ENCODE measurements around the gene OR10A3.
"Not testable (repeated sequence)": the region's sequence is repeated elsewhere in the genome, so short reads cannot be mapped to it uniquely, and the experiment has no call there.

Gene OR10A3, protein sequence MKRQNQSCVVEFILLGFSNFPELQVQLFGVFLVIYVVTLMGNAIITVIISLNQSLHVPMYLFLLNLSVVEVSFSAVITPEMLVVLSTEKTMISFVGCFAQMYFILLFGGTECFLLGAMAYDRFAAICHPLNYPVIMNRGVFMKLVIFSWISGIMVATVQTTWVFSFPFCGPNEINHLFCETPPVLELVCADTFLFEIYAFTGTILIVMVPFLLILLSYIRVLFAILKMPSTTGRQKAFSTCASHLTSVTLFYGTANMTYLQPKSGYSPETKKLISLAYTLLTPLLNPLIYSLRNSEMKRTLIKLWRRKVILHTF

DNA sequence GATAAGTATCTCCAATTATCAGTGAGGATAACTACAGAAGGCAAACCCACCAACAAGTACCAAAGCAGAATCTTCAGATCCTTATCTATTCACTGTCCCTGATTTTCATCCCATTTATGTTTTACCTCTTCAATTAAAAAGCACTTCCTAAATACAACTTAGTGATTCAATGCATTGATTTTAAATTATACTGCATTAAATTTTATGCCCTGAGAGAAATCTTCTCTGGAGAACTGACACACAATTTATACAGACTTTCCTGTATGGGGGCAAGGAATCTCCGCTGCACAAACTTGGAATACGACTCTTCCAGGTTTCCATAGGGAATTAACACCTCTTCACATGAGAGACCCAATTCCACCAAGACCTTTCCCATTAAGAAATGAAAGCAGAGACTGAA lies at the start of gene OR10A3:
Gene OR10A3 (minus strand): TSS at position 101 of the 400 bp plus-strand sequence. CDS start 2,188 bp downstream, outside the sequence.
- no peak for DNase-seq

GRCh38 chr11:7987560-7987883 lies 46.0 kb upstream of the OR10A3 start:
- not testable (repeated sequence) for DNase-seq

DNA sequence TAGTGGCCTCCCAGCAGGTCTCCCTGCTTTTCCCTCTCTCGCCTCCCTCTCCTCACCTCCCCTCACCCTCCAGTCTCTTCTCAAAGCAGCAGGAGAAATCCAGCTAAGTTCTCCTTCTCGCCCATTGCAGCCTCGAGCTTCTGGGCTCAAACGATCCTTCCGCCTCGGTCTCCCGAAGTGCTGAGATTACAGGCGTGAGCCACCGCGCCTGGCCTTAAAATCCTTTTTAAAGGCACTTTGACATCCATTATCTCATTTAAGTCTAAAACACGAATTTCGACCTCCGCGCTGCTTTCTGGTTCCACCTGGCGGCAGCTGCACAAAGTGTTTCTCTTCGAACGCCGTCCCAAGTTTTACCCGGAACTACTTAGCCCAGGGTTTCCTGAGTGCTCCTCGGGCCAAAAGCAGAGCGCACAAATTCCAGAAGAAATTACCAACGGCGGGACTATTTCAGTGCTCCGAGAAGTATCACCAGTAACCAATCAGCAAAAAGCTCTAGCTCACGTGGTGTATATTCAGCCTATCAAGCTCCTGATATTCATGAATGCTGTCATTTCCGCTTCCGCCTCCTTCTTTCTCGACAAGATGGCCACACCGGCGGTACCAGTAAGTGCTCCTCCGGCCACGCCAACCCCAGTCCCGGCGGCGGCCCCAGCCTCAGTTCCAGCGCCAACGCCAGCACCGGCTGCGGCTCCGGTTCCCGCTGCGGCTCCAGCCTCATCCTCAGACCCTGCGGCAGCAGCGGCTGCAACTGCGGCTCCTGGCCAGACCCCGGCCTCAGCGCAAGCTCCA lies 45.5 kb upstream of the OR10A3 start, which contains the start of gene EIF3F:
Gene EIF3F (plus strand): TSS at position 570 of the 792 bp plus-strand sequence. CDS start 16 bp downstream, at position 586.
- DNase-seq, result peak; percentile 99

DNA sequence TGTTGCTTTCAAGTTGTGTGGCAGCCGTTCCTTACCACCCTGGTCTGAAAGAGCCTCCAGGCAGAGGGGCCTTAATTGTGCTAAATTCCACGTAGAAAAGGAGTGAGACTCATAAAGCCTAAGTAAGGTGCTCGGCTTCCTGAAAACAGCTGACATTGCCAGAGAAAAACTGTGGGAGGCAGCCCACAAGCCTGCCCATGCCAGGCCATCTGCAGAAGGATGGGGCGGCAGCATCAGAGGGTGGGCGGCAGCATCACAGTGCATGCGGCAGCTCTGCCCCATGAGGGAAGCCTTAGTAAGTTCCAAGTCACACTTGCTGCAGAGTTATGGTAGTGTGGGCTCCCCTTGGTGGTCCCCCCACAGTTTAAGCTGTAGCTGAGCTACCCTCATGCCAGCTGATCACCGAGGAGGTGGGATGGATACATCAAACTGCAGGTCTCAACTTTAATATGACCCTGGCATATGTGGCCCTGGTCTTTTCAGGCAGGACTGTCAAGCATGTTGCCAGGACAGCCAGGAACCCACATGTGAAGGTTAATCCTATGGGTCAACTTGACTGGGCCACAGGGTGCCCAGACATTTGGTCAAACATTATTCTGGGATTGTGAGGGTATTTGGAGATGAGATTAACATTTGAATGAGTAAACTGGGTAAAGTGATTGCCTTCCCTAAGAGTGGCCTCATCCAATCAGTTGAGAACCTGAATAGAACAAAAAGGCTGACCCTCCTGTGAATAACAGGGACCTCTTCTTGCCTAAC lies 42.5 kb upstream of the OR10A3 start:
- DNase-seq, result no peak

DNA sequence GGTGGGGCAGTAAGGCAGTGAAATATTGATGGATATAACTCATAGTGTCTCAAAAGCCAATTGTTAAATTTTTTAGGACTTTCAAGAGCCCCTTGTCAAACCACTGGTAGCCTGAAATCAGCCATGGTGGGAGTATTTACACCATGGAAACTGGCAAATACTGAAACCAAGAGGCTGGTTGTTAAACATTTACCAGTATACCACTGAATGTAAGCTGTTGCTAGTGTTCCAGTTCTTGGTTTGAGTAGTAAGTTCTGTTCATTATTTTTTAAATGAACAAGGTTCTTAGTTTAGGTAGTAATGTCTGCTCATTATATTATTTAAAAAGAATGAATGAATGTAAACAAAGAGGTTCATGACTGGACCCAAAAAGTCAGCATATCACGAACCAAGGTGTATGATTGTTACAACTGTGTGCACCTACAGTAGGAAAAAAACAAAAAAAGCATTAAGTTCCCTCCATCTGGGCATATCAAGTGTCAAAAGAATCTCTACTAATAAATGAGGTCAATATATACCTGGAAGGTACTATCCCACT lies 41.1 kb upstream of the OR10A3 start:
- no peak for DNase-seq

- no peak for DNase-seq
Observed at GRCh38 chr11:7981619-7982157, 40.2 kb upstream of the OR10A3 start.

DNA sequence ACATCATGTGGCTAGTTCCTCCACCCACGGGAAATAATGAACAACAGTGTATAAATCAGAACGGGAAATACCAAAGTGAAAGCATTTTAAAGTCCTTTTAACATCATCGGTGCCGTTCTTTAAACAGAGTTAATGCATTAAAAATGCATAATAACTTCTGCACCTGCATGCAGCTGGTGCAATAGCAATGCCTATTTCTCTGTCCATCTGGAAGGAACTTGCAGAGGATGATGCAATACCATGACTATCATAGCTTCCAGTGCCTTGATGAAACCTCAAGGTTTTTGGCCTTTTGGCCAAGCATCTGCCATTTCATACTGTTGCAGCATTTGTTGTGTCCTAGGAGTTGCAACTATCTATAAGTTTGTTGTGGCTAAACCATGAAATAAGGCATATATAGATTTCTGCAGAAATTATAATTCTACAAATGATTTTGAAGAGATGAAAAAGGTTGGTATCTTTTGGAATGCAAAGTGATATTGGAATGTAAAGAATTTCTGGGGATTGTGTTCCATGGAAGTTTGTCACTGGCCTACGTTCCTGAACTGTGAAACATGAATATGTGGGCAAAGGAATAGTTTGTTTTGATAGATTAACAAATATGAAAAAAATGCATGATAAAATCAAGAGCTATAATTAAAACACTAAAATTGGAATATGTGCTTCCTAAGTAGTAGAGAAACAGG lies 35.9 kb upstream of the OR10A3 start:
- DNase-seq, result peak; percentile 63

- DNase-seq, result no peak
Observed at GRCh38 chr11:7974668-7975067, 33.2 kb upstream of the OR10A3 start.

DNA sequence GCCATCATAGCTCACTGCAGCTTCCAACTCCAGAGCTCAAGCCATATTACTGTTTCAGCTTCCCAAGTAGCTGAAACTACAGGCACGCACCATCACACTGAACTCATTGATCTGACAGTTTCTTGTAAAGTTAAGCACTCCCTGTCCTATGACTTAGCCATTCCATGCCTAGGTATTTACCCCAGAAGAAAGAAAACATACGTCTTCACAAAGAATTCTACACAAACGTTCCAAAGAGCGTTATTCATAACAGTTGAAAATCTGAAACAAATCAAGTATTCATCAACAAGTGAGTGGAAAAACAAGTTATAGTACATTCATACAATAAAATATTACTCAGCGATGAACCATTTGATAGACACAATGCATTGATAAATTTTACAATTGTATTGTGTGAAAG lies 31.5 kb upstream of the OR10A3 start:
- no peak for DNase-seq

- no peak for DNase-seq
Observed at GRCh38 chr11:7971846-7972245, 30.3 kb upstream of the OR10A3 start.

GRCh38 chr11:7969756-7970646 lies 28.5 kb upstream of the OR10A3 start:
- no peak for DNase-seq

DNA sequence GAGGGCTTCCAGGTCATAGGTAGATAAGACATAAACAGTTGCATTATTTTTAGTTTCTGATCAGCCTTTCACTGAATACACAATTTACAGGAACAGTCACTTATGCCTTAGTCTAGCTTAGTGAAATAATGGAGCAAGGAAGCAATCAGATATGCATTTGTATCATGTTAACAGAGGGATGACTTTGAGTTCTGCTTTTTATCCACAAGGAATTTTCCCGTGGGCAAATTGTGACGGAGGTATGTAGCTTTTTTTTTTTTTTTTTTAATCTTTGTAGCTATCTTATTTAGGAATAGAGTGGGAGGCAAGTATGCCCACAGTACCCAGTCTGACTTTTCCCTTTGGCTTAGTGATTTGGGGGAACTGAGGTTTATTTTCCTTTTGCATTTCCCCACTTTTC lies 27.2 kb upstream of the OR10A3 start:
- no peak for DNase-seq

DNA sequence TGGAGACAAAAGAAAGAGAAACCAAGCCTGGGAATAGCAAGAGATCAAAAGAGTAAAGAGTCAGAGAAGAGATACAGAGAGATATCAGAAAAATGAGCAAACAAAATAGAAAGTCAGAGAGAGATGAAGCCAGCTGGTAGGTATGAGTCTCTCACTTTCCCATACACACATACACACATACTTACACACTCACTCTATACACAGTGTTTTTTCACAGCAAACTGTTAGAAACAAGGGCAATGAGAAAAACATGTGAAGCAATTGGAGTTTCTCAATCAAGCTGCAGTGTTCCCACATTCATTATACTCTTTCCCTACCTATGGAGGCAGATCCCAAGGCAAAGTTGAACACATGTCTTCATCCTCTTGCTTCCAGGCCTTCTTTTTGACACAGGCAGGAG lies 26.3 kb upstream of the OR10A3 start:
- peak; percentile 45 for DNase-seq

GRCh38 chr11:7967097-7967496 lies 25.6 kb upstream of the OR10A3 start:
- DNase-seq, result no peak

DNA sequence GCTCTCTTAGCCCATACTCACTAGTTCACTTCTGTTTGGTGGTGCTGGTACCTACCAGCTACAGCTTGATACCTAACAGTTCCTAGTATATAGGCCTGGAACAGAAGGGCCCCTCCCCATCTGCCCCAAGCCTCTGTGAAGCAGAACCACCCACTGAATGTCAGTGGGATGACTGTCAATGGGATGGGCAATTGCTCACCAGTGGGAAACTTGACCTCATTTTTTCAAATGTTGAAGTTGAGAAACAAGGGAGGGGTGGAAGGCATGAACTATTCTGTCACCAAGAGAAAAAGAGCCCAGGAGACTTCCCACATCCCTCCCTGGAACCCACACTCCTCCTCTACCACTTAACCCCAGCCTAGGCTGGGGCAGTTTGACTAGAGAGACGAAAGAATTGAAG lies 23.9 kb upstream of the OR10A3 start, which contains the start of gene NLRP10:
Gene NLRP10 (minus strand): TSS at position 62 of the 400 bp plus-strand sequence. CDS start 1,952 bp downstream, outside the sequence.
- no peak for DNase-seq

- no peak for DNase-seq
Observed at GRCh38 chr11:7964873-7965272, 23.4 kb upstream of the OR10A3 start.

GRCh38 chr11:7964261-7964660 lies 22.8 kb upstream of the OR10A3 start:
- DNase-seq, result no peak

- DNase-seq, result no peak
Observed at GRCh38 chr11:7955191-7955590, 13.7 kb upstream of the OR10A3 start.

DNA sequence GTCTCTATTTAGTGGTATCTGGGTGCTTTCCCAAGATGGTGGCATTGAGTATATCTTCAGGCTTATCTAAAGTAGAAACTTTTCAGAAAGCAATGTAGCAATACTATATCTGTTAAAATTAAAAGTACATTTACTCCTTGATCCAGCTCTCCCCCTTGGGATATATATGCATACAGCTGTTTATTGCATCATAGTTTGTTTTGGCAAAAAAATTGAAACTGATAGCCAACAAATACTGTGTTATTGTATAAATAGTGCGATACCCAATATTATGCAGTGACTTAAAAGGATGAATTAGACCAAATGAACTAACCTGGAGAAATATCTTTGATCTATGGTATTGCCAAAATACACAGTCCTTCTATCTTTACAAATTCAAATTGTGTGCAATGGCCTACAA lies 8.4 kb upstream of the OR10A3 start:
- DNase-seq, result no peak

DNA sequence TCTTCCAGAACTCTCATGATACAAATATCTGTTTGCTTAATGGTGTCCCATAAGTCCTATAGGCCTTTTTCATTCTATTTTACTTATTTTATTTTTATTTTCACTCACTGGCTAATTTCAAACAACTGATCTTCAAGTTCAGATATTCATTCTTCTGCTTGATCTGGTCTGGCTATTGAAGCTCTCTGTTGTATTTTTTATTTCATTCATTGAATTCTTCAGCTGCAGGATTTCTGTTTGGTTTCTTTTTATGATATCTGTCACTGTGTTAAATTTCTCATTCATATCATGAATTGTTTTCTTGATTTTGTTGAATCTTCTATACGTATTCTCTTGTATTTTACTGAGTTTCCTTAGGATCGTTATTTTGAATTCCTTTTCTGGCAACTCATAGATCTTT lies 2.6 kb upstream of the OR10A3 start:
- DNase-seq, result no peak

GRCh38 chr11:7941146-7941545 lies 362 bp downstream of the OR10A3 start:
- no peak for DNase-seq
